ENCODE data around the gene RFX1.

DNA sequence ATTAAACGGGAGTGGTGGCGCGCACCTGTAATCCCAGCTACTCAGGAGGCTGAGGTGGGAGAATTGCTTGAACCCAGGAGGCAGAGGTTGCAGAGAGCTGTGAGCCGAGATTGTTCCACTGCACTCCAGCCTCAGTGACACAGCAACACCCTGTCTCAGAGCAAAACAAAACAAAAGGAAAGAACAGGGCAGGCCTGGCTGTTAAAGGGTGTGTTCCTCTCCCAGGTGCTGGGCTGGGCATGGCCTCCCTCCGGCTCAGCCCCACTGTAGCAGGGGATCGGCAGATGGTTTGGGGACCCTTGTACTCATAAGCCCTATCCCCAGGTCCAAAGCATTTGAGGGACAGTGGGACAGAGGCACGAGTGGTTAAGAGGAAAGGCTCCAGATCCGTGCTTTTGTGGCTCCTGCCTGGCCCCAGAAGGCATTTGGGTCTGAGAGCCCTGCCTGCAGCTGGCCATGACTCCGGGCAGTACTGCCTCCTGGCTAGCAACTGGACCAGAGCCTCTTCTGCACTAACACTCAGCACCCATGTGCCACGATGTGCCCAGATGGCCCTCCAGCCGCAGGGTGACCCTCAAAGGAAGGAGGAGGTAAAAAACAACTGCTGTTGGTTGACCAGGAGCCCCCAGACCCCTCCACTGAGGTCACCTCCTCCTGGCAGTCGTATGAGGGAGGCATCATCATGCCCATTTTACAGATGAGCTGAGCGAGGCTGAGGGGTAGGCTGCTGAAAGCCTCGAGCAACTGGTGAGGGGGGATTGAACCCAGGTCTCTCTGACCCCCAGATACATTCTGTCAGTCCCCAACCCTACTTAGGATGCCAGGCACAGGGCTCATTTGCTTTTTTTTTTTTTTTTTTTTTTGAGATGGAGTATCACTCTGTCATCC is 10.0 kb downstream of the RFX1 start:
- TF ChIP-seq EZH2 (IDR thresholded peaks at IDR 0.05; ENCODE audit: low read depth): no peak
- TF ChIP-seq, protein P1, sequence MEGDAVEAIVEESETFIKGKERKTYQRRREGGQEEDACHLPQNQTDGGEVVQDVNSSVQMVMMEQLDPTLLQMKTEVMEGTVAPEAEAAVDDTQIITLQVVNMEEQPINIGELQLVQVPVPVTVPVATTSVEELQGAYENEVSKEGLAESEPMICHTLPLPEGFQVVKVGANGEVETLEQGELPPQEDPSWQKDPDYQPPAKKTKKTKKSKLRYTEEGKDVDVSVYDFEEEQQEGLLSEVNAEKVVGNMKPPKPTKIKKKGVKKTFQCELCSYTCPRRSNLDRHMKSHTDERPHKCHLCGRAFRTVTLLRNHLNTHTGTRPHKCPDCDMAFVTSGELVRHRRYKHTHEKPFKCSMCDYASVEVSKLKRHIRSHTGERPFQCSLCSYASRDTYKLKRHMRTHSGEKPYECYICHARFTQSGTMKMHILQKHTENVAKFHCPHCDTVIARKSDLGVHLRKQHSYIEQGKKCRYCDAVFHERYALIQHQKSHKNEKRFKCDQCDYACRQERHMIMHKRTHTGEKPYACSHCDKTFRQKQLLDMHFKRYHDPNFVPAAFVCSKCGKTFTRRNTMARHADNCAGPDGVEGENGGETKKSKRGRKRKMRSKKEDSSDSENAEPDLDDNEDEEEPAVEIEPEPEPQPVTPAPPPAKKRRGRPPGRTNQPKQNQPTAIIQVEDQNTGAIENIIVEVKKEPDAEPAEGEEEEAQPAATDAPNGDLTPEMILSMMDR (conservative IDR thresholded peaks at IDR 0.05): no peak

Data from PC-9 (cell line).